ENCODE results near the gene TAS2R30.
"Not testable (repeated sequence)": the region's sequence is repeated elsewhere in the genome, so short reads cannot be mapped to it uniquely, and the experiment has no call there.

The TAS2R30 gene

GRCh38 chr12:11114130-11114529 is 20.3 kb downstream of the TAS2R30 start:
- DNase-seq: not testable (repeated sequence)

- not testable (repeated sequence) for DNase-seq
These were observed 23.2 kb downstream of the TAS2R30 start for GRCh38 chr12:11111213-11111612.

GRCh38 chr12:11108862-11109261 is 25.6 kb downstream of the TAS2R30 start:
- no peak for DNase-seq

- DNase-seq: no peak
These were observed 26.7 kb downstream of the TAS2R30 start for GRCh38 chr12:11107719-11108118.

GRCh38 chr12:11106288-11106687 is 28.2 kb downstream of the TAS2R30 start:
- DNase-seq: no peak

GRCh38 chr12:11105546-11105945 is 28.9 kb downstream of the TAS2R30 start:
- DNase-seq: no peak

- not testable (repeated sequence) for DNase-seq
These were observed 39.5 kb downstream of the TAS2R30 start for GRCh38 chr12:11094910-11095309.

GRCh38 chr12:11092128-11092527 is 42.3 kb downstream of the TAS2R30 start, which contains the start of gene TAS2R43:
TAS2R43 (minus strand) TSS chr12:11092313; CDS start chr12:11092229, 84 bp downstream.
- no peak for DNase-seq

GRCh38 chr12:11089246-11089645 is 45.2 kb downstream of the TAS2R30 start:
- DNase-seq: no peak

GRCh38 chr12:11085419-11085818 is 49.0 kb downstream of the TAS2R30 start:
- no peak for DNase-seq
